ENCODE results near the gene NKD2.
"Not testable (repeated sequence)": the region's sequence is repeated elsewhere in the genome, so short reads cannot be mapped to it uniquely, and the experiment has no call there.

NKD2 gene

DNA sequence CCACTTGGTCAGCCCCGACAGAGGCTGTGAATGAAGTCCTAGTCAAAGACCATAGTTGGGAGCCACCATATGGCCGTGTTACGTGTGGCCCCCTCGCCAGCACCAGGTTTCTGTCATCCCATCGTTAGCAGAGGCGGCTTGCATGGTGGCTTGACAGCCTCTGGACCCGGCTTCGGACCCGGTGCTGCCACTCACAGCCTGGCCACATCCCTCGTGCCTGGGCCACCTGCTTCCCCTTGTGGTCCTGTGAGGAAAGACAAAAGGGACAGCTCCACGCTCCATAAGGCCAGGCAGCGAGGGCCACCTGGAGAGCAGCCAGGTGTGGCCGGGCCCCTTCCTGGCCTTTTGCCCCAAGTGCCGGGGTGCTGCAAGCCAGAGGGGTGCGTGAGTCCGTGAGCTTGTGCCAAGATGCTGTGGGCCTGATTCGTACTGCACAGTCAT lies 6.2 kb downstream of the NKD2 start:
- no peak for DNase-seq

DNA sequence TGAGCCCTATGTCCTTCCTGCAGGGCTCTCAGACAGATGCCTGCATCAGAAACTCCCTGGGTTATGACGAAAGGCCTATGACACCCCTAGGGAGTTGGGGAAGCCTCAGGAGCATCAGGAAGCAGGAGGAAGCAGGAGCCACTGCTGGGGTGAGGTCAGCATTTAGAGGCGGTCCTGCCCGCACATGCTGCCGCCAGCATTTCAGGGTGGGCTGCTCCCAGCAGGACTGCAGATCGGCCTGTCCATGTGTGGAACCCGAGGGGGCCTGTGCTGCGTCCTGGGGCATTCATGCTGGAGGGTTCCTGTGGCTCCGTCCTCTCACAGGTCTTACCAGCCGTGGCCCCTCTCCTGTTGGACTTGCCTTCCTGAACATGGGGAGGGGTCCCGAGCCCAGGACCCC lies 6.9 kb downstream of the NKD2 start:
- no peak for DNase-seq

DNA sequence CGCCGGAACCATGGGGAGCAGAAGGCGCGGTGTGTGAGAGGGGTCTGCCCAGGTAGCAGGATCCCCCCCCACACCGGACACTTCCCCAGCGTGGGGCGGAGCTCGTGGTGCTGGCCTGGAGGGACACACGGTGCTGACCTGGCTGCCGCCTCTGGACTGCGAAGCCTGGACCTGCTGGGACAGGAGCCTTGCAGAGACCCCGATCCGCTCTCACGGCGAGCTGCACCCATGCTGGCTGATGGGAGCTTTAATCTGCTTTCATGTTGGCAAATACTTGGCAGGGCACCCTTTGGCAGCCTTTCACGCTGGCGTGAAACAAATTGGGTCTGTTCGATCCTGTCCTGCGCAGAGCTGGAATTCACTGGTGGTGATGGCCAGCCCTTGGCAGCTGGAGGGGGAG lies 7.4 kb downstream of the NKD2 start:
- DNase-seq: no peak

DNA sequence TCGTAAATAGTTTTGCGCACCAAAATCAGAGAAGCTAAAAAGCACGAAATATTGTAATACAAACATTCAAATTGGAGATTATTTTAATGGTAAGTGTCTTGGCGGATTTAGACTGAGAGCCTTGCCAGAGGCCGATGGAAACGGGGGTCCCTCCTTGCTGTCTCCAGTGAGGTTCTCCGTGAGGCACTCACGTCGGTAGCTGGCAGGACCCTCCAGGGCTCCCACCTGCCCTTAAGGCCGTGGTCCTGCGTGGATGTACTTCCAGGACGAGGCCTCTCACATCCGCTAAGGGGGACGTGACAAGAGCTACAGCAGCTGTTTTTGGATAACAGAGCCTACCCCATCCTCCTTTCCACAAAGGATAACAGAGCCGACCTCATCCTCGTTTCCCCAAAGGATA lies 7.9 kb downstream of the NKD2 start:
- DNase-seq: no peak

DNA sequence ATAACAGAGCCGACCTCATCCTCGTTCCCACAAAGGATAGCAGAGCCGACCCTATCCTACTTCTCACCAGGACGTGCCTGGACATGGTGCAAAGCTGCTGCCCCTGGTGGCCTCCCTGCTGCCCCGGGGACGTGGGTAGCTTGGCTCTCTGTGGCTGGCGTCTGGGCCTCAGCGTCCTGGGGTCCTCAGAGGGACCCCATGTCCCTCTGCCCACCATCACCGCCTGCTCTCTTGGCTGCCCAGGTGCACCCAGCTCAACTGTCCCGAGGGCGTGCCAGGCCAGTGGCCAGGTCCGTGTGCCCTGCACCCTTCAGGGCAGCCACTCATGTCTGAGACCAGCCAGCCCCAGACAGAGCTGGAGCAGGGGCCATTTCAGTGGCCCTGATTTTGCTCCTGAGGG lies 8.5 kb downstream of the NKD2 start:
- no peak for DNase-seq

DNA sequence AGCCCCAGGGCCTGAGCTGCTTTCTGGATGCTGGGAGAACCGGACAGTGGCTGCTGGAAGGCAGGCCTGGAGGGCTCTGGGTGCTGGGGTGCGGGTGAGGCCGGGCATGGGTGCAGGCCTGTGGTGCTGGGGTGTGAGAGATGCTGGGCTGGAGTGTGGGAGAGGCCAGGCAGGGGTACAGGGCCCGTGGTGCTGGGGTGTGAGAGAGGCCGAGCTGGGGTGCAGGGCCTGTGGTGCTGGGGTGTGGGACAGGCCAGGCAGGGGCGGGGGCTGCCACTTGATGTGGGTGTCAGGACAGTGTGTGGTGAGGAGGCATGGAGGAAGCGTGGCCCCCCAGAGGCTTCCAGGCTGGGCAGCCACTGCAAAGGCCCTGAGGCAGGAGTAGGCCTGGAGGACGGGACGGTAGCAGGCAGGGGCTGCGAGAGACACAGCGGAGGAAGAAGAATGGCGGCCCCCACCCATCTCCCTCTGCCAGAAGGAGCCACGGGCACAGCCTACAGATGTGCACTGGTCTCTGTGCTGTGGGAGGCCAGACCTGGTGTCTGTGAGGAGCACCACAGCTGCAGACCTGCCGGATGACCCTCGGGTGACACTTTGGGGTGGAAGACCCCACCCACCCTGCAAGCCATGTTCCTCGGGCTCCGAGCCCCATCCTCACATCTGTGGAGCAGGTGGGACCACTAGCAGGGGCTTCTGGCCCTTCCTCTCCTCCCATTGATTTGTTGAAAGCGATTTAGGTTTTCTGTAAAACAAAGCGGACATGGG lies 9.3 kb downstream of the NKD2 start:
- DNase-seq: no peak

DNA sequence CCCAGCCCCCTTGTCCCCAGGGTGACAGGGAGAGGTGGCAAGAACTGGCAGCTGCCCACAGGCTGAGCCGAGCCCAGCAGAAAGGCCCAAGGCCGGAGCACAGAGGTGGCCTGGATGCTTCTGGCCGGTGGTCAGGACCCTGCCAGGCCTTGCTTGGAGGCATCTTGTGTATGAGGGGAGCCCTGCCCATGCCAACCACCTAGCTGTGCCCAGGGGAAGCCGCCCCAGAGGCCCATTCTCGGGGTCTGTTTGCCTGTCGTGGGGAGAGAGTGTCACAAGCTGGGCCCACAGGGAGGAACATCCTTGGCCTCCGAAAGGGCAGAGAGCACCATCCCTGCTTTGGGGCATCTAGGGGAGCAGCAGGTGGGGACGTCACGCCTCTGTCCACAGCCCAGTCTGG lies 10.0 kb downstream of the NKD2 start:
- no peak for DNase-seq

DNA sequence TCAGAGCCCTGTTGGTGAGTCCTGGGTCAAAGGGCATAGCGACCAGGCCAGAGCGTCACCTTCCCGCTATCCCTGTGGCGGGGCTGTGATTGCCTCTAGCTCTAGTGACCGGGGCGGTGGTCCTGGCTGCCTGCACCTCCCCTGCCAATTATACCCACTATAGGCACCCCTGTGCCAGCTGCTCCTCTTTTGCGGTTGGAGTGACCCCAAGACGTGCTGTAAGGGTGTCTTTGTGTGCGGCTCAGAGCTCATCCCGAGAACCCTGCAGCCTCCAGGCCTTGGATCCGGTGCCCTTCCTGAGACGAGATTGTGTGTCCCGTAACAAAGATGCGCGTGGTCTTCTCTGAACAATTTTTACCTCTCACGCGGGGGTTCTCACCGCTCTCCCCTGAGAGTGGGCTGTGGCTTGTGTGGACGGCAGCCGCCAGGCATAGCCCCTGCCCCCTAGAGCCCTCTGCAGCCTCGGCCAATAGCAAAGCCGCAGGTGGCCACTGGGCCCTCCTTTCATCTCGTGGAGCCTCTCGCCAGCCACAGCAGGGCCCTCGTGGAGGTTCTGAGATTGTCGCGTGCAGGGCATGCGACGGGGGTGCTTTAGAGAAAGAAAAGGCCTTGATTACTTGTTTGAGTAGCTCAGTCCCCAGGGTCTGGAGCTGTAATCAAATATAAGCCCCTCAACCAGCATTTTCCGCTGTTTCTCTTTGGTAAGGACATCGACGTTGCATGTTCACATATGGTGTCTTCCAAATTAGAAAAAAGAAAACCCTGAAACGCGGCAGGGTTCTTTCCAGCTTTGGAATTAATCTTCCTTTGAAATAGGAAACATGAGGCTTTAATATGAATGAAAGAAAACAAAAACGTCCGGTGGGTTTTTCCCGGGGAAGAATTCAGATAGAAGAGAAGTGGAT lies 10.7 kb downstream of the NKD2 start:
- no peak for DNase-seq

DNA sequence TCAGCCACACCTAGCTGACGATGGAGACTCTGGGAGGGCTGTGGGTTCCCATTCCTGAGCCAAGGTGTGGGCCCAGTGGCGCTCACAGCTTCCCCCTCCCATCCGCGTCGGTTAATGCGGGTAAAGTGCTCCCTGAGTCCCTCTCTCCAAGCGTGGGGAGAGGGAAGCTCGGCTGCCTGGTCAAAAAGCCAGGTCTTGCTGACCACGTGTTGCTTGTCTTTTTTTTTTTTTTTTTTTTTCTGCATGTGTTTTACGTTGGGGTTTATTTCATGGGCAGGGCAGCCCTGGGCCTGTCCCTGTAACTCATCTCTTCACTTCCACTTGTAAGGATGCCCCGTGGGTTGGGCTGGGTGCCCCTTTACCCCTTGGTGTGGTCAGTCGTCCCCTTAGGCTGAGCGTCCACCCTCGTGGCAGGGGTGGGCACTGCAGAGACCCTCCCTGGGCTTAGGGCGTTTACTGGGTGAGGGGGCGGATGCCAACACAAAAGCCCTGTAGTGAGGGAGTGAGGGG lies 11.9 kb downstream of the NKD2 start:
- DNase-seq: no peak

DNA sequence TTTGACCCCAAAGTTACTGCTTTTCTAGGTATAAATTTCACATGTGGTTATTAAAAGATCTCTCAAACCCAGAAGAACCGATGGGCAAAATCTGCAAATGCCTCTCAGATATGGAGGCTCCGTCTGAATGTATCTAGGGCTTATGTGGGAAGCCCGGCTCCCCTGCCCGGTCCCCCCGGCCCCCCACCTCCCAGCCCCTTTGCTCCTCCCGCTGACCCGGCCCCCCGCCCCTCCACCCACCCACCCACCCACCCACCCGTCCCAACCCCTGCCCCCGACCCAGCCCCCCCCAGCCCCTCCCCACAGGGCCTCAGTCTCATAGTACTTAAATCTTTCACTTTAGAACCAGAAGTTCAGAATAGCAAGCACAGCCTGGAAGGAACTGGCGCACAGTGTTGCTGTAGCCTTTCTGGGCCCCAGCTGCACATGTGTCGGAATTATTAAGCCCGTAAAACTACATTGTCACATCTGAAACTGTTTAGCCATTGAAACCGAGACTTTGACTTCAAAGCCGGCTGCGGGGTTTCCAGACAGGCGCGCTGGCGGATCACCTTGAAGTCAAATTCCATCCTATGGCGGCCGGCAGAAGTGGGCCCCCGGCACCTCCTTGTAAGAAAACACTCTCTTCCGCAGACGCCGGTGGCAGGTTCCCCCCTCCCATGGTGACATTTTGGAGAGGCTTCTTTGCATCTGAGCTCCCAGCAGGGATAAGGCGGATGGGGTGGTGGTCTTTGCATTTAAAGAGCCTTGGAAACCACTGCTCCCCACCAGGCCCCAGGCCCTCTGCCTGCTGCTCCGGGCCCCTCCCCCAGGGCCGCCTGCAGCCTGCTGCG lies 12.8 kb downstream of the NKD2 start:
- no peak for DNase-seq

DNA sequence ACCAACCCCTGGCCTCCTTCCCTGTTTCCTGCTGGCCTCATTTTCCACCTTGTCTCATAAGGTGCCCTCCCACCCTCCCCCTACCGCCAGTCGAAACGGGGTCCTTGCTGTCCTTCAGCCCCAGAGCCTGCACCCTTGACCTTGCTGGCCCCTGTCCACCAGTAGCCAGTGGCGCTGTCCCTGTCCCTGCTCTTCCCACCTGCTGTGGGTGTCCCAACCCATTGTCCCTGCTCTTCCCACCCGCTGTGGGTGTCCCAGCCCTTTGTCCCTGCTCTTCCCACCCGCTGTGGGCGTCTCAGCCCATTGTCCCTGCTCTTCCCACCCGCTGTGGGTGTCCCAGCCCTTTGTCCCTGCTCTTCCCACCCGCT lies 13.4 kb downstream of the NKD2 start:
- DNase-seq: not testable (repeated sequence)

DNA sequence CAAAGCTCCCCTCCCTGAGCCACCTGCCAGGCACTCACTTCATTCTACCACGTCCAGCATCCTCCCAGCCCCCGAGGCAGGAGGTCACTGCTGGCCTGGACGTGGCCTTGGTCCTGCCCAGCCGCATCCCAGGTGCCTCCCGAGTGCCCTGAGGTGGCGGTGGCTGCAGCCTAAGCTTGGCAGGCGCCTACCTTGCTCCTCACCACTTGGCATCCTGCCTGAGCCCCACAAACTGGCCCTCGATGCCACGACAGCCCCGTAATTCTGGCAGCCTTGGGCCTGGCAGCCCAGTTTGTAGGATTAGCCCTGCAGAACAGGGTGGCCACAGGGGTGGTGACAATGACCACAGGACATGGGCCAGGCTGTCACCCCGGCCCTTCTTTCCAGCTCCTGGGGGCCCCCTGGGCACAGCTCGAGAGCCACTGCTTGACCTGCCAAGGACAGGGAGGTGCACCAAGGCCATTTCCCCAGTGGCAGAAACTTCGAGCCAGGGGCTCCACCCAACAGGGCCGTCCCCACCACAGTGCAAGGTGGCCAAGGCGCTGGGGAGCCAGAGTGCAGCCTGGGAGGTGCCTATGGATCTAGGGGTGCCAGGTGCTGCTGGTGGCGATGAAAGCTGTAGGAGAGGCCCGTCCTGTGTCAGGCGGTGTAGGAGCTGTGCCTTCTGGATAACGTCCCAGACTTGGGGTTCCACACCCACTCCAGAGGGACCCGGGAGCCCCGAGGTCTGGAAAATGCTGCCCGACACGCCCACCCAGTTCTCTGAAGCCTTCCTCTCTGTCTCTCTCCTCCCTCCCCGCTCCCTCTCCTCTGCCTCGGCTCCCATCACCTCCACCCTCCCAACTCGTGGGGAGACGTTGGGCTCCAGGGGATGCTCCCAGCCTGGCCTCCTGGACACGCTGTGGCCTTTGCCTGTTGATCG lies 18.4 kb downstream of the NKD2 start:
- DNase-seq: no peak

DNA sequence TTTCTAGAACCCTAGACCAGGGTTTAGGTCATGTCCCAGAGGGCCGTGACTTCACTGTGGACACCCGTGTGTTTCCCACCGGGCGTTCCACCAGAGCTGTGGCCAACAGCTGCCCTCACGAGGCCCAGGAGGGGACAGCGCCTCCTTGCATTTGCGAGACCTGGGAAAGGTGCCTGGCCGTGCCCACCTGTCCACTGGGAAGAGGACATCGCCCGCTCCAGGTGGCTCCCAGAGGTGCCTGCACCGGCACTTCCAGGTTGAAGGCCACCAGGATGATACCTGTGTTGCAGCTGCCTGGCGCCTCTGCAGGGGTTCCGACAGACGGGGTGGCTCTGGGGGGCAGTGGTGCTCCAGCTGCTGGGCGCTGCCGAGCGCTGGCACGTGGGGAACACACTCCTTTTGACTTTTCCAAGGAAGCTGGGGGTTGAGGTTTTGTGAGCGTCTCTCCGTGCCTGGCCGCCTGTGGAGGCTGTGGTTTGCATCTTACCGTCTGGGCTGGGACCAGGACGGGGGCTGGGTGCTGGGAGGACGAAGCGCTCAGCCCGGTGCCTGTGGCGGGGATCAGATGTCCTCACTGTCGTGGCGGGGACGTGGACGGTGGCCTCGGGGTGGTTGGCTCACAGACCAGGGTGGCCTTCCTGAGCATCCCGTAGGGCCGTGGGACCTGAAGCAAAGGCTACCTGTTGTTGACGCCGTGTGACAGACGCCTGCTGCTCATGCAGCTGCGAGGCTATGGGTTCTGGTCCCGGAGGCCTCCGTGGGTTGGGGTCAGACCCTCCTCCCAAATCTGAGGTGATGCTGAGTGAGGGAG lies 19.2 kb downstream of the NKD2 start:
- DNase-seq: no peak

DNA sequence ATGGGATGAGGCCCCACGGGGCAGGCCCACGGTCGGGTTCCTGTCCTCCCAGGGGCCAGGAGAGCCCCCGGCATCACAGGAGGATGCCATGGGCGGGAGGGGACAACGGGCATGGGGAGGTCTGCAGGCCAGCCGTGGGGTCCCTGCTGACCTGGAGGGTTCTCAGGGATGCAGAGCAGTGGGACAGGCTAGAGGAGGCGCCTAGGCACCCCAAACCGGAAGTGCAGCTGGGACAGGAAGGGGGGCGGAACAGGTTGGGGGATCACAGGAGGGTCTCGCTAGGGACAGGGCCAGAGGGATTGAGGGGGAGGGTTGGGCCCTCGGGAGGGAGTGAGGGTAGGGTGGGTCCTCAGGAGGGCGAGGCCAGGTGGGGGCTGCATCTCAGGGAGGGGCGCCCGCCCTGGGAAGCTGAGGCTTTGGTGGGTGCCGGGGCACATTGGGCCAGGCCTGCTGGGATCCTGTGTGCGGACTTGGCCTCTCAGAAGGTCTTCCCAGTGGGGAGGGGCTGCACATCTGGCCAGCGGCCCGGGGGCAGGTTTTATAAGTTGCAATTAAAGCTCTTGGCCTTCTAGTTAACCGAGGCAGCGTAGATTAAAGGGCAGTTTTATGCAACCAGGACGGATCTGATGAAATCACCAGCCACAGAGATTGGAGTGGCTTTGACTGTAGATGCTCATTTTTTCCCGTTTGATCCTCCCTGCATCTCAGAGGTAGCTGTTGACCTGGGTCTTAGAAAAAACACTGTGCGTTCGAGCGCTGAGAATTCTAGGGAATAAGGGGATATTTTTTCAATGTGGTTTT lies 20.1 kb downstream of the NKD2 start:
- no peak for DNase-seq

DNA sequence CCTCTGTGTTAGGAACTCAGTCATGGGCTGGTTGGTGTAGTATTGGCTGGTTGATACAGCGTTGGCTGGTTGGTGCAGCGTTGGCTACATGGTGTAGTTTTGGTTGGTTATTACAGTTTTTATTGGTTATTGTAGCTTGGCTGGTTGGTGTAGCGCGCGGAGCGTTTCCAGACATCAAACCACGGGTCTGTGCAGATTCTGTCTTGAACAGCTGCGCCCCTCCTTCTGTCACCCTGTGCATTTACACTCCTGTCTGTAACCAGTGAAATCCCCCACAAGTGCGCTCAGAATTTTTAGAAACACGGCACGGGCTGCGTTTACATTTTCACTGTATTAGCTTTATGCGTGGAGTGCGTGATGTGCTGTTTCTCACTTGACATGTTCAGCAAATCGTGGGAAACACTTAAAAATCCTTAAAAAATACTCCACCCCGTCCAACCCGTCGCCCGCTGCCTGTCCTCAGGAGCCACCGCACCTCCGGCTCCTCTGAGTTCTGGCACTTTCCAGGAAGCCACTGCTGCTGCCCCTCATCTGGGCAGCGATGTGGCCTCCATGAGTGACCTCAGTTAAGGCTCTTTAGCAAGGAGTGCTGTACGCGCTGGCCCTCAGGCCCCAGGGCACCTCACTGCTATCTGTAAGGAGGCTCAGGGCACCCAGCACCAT lies 20.8 kb downstream of the NKD2 start:
- DNase-seq: no peak

DNA sequence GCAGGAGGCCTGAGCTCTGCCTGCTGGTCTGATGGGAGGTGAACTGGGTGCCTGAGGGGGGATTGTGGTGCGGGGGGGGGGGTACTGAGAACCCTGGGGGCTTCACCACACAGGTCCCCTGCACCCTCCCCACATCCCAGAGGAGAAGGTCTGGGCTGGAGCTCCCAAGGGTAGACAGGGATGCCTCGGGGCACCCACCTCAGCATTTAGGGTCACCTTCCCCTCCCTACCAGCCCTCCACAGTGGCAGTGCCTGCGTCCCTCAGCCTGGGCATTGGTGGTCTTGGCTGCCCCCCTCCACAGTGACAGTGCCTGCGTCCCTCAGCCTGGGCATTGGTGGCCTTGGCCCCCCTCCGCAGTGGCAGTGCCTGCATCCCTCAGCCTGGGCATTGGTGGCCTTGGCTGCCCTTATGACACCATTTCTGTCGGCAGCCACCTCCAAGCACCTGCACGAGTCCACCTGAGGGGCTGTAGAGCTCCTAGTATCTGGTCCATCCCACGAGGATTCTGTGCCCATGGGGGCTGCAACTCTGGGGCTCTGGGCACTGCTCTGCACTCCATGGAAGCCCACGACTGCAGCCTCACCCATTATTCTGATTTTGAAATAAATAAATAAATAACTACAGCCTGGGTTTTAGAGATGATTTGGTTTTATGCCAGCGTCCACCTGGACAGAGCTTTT lies 21.5 kb downstream of the NKD2 start:
- no peak for DNase-seq

DNA sequence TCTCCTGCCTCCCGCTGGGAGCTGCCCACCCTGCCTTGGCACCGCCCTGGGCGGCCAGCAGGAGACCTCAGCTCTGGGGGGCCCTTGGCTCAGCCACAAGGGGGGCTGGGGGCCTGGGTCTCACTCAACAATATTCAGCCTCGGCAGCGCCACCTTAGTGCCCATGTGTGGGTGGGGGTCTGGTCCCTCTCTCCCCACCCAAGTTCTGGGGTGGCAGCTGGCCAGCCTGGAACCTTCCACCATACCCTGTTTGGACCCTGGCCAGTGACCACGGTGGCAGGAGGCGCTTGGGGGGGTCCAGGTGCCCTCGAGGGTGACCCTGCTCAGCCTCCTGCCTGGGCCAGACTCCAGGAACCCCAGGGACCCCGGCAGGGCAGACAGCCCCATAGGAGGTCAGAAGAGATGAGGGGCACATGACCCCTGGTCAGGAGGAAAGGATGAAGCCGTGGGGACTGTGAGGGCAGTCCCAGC lies 22.2 kb downstream of the NKD2 start:
- DNase-seq: no peak

DNA sequence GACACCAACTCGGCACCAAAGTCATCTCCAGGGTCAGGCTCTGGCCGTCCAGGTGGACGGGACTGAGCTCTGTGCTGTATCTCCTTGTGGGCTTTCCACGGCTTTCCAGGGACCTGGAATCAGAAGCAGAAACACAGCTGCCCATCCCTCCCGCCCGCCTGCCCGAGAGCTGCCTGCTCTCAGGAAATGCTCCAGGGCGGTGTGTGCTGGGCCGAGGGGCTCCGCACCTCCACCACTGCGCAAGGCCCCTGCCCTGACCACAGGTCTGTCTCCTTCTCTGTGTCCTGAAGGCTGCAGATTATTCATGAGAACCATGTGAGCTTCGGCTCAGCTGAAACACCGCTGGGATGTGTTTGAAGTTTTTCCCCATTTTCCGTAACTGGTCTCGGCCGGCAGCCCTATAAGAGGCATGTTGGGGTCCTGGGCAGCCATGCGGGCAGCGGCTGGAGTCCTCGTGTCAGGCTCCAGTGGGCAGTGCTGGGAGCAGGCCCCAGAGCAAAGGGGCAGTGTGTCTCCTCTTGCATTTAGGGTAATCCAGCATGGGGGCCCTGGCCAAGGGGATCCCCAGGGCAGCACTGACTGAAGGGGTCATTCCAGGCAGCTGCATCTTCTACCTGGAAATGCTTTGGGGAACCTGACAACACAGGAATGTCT lies 22.8 kb downstream of the NKD2 start:
- DNase-seq: no peak
